ENCODE data around the gene CAMK2A.

Gene CAMK2A

DNA sequence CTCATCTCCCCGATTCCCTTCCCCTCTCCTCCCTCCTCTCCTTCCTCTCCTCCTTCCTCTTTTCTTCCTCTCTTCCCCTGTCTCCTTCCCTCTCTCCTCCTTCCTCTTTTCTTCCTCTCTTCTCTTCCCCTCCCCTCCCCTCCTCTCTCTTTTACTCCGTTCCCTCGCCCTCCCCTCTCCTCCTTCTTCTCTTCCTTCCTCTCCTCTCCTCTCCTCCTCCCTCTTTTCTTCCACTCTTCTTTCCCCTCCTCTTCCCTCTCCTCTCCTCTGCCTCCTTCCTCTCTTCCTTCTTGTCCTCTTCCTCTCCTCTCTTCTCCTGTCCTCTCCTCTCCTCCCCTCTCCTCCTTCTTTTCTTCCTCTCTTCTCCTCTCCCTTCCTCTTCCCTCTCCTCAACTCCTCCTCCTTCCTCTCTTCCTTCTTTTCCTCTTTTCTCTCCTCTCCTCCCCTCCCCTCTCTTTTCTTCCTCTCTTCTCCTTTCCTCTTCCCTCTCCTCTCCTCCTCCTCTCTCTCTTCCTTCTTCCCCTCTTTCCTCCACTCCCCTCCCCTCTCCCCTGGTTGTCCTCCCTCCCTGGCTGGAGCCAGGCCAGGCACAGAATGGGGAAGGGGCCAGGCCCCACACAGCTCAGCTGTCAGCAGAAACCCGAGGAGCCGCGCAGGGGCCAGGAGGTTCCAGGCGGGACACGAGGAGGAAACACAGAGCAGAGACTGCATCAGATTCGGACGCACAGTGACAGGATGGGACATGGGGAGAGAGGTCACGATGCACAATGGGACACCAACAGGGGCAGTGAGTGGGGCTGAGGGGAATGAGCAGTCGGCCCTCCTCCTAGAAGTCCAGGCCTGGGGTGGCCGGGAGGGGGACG is 48.0 kb downstream of the CAMK2A start:
- Histone ChIP-seq H3K4me2 (ENCODE audit: low read length) (no peak overlapping the region), H3K9me3 (ENCODE audit: control insufficient read depth, low read length) (no peaks in the 10 kb centered on the region), H3K4me3 (ENCODE audit: low read depth, low read length) (no peak overlapping the region), H3K27me3 (ENCODE audit: control insufficient read depth, insufficient read depth, low read length) (no peaks in the 10 kb centered on the region), H3K79me2 (no peaks in the 10 kb centered on the region), H3K9ac (no peak overlapping the region), H3K4me1 (no peaks in the 10 kb centered on the region), H3K36me3 (ENCODE audit: control insufficient read depth, insufficient read depth, low read length) (no peaks in the 10 kb centered on the region), H2AFZ (no peak overlapping the region), H3K27ac (no peak overlapping the region)
- TF ChIP-seq CTCF (IDR thresholded peaks at IDR 0.05) = no peak

- Histone ChIP-seq H3K36me3 (ENCODE audit: control insufficient read depth, insufficient read depth, low read length) (no peaks in the 10 kb centered on the region), H3K79me2 (no peaks in the 10 kb centered on the region), H3K4me2 (ENCODE audit: low read length) (no peak overlapping the region), H3K4me1 (no peaks in the 10 kb centered on the region), H3K27me3 (ENCODE audit: control insufficient read depth, insufficient read depth, low read length) (no peaks in the 10 kb centered on the region), H3K4me3 (ENCODE audit: low read depth, low read length) (no peak overlapping the region), H3K9me3 (ENCODE audit: control insufficient read depth, low read length) (no peaks in the 10 kb centered on the region), H3K9ac (no peak overlapping the region), H2AFZ (no peak overlapping the region), H3K27ac (no peak overlapping the region)
- no peak for TF ChIP-seq CTCF (IDR thresholded peaks at IDR 0.05)
Measured at GRCh38 chr5:150239794-150240122, 49.8 kb downstream of the CAMK2A start.

DNA sequence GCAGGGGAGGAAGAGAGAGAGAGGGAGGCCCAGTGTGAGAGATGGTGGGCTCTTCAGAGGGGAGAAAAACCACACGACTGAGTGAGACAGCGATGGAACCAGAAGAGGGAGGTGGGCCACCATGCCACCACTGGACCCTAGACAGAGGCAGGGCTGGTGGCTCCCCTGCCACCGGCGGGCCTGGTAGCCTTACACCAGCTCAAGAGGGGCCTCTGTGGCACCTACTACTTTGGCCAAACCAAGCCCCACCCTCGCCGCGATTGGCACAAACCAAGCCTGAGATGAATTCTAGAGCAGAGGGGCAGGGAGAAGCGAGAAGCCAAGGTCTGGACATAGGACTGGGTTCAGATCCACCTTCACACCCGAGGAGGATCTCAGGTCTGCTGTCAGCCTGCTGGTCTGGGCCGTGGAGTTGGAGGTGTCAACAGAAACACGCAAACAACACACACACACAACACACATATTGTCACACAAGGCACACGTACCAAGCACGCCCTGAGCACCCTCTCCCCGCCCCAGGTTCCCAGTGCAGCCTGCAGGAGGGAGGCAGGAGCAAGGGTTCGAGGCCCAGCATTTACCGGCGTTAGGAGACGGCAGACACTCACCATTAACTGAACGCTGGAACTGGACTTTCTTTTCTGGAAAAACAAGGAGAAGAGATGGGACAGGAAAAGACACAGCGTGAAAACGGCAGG is 50.3 kb downstream of the CAMK2A start:
- Histone ChIP-seq H3K36me3 (ENCODE audit: control insufficient read depth, insufficient read depth, low read length) (no peaks in the 10 kb centered on the region), H3K4me3 (ENCODE audit: low read depth, low read length) (no peak overlapping the region), H3K79me2 (no peaks in the 10 kb centered on the region), H3K9me3 (ENCODE audit: control insufficient read depth, low read length) (no peaks in the 10 kb centered on the region), H3K4me1 (no peaks in the 10 kb centered on the region), H3K27me3 (ENCODE audit: control insufficient read depth, insufficient read depth, low read length) (no peaks in the 10 kb centered on the region), H3K9ac (no peak overlapping the region), H3K4me2 (ENCODE audit: low read length) (no peak overlapping the region), H3K27ac (no peak overlapping the region), H2AFZ (no peak overlapping the region)
- TF ChIP-seq CTCF (IDR thresholded peaks at IDR 0.05) = no peak

GRCh38 chr5:150238646-150239045 is 50.9 kb downstream of the CAMK2A start:
- H3K4me3 ChIP-seq (ENCODE audit: low read depth, low read length) = no peak overlapping the region
- H3K27me3 ChIP-seq (ENCODE audit: control insufficient read depth, insufficient read depth, low read length) = no peaks in the 10 kb centered on the region
- no peaks in the 10 kb centered on the region for H3K79me2 ChIP-seq
- H3K9ac ChIP-seq = no peak overlapping the region
- no peak overlapping the region for H3K27ac ChIP-seq
- no peaks in the 10 kb centered on the region for H3K9me3 ChIP-seq (ENCODE audit: control insufficient read depth, low read length)
- no peak for TF ChIP-seq CTCF (IDR thresholded peaks at IDR 0.05)
- H3K4me1 ChIP-seq = no peaks in the 10 kb centered on the region
- H3K36me3 ChIP-seq (ENCODE audit: control insufficient read depth, insufficient read depth, low read length) = no peaks in the 10 kb centered on the region
- H3K4me2 ChIP-seq (ENCODE audit: low read length) = no peak overlapping the region
- H2AFZ ChIP-seq = no peak overlapping the region

All from parathyroid adenoma (tissue), 2 donors.